Lower leg skin (tissue), 3 donors: Measurements from ENCODE around the gene METRN.

ENCODE experiments used
- CTCF ChIP-seq, 3 donors: fragments of 450-650 bp; IDR thresholded peaks; one replicate each; pipeline ENCODE4 v1.5.1; 2016; ENCODE audit warnings: antibody characterized with exemption in 3 of 3, mild to moderate bottlenecking in 3 of 3, moderate library complexity in 2 of 3
- POLR2A ChIP-seq, 2 donors: fragments of 450-650 bp; IDR thresholded peaks; one replicate each; pipeline ENCODE4 v1.6.1; 2016 to 2017; ENCODE audit warnings: antibody characterized with exemption in 2 of 2, mild to moderate bottlenecking in 1 of 2, moderate library complexity in 1 of 2

GRCh38 chr16:766008-766819, 51.3 kb downstream of the METRN start:
- TF ChIP-seq POLR2A (IDR thresholded peaks at IDR 0.05) (no peak), CTCF (IDR thresholded peaks at IDR 0.05) (no peak)
